HG03575 (cell line): ENCODE data around the gene GAB2.
A peak's percentile ranks its signal among the peaks of the same experiment; 100 is the strongest.
"Not testable (repeated sequence)": the region's sequence is repeated elsewhere in the genome, so short reads cannot be mapped to it uniquely, and the experiment has no call there.

Experiments used
- ATAC-seq: cut with Tn5 transposase; IDR thresholded peaks from one replicate; pipeline ENCODE4 v1.9.1; 2021; ENCODE audit not compliant: unreplicated experiment, insufficient number of reproducible peaks, low FRiP score; ENCODE audit errors: extremely low read depth

GAB2 gene

GRCh38 chr11:78190871-78191538 lies 226.6 kb downstream of the GAB2 start:
- no peak for ATAC-seq

GRCh38 chr11:78190374-78190773 lies 227.2 kb downstream of the GAB2 start:
- no peak for ATAC-seq

GRCh38 chr11:78189851-78190250 lies 227.8 kb downstream of the GAB2 start:
- no peak for ATAC-seq

GRCh38 chr11:78189174-78189724 lies 228.4 kb downstream of the GAB2 start:
- ATAC-seq: no peak

GRCh38 chr11:78188286-78189173 lies 229.1 kb downstream of the GAB2 start, which contains the start of the genes KCTD21 and USP35:
Gene KCTD21, minus strand, starts transcription at chr11:78188626. Its CDS starts 14,072 bp downstream, at chr11:78174554.
Gene USP35, plus strand, starts transcription at chr11:78188919. Its CDS starts 7,327 bp downstream, at chr11:78196246.
- ATAC-seq: peak; percentile 93

- ATAC-seq: peak; percentile 7
Measured at GRCh38 chr11:78187366-78188285, 230.0 kb downstream of the GAB2 start.

GRCh38 chr11:78181185-78181584 lies 236.4 kb downstream of the GAB2 start:
- ATAC-seq: no peak

- no peak for ATAC-seq
Measured at GRCh38 chr11:78180751-78181150, 236.9 kb downstream of the GAB2 start.

- ATAC-seq: no peak
Measured at GRCh38 chr11:78179459-78180071, 238.1 kb downstream of the GAB2 start.

GRCh38 chr11:78177216-78177615 lies 240.4 kb downstream of the GAB2 start:
- no peak for ATAC-seq

GRCh38 chr11:78176605-78177141 lies 240.9 kb downstream of the GAB2 start:
- no peak for ATAC-seq

GRCh38 chr11:78175862-78176261 lies 241.8 kb downstream of the GAB2 start:
- ATAC-seq: not testable (repeated sequence)

GRCh38 chr11:78171951-78172350 lies 245.7 kb downstream of the GAB2 start:
- no peak for ATAC-seq

GRCh38 chr11:78170874-78171549 lies 246.6 kb downstream of the GAB2 start:
- no peak for ATAC-seq

GRCh38 chr11:78170413-78170812 lies 247.2 kb downstream of the GAB2 start:
- no peak for ATAC-seq

GRCh38 chr11:78168539-78169477 lies 248.8 kb downstream of the GAB2 start:
- ATAC-seq: no peak
